HG02798 (cell line): ENCODE data around the gene FHOD3.

Source experiments
- ATAC-seq: cut with Tn5 transposase; IDR thresholded peaks from one replicate; pipeline ENCODE4 v1.9.1; 2021; ENCODE audit warnings: mild to moderate bottlenecking; ENCODE audit not compliant: unreplicated experiment, poor library complexity

The FHOD3 gene

GRCh38 chr18:36316246-36316645 is 18.7 kb downstream of the FHOD3 start:
- no peak for ATAC-seq

GRCh38 chr18:36321658-36322407 is 24.3 kb downstream of the FHOD3 start:
- no peak for ATAC-seq

GRCh38 chr18:36322408-36322728 is 24.9 kb downstream of the FHOD3 start:
- no peak for ATAC-seq

GRCh38 chr18:36322734-36323133 is 25.2 kb downstream of the FHOD3 start:
- ATAC-seq = no peak

- no peak for ATAC-seq
These were observed 25.9 kb downstream of the FHOD3 start for GRCh38 chr18:36323421-36323820.

GRCh38 chr18:36325846-36326245 is 28.3 kb downstream of the FHOD3 start:
- no peak for ATAC-seq

- ATAC-seq = no peak
These were observed 29.3 kb downstream of the FHOD3 start for GRCh38 chr18:36326771-36327170.

- no peak for ATAC-seq
These were observed 30.1 kb downstream of the FHOD3 start for GRCh38 chr18:36327352-36328316.

- peak; percentile 64 for ATAC-seq
These were observed 30.9 kb downstream of the FHOD3 start for GRCh38 chr18:36328385-36328858.

GRCh38 chr18:36328916-36329315 is 31.4 kb downstream of the FHOD3 start:
- ATAC-seq = no peak

GRCh38 chr18:36329684-36330434 is 32.3 kb downstream of the FHOD3 start:
- ATAC-seq = no peak

- ATAC-seq = no peak
These were observed 33.0 kb downstream of the FHOD3 start for GRCh38 chr18:36330435-36331052.

- ATAC-seq = no peak
These were observed 34.0 kb downstream of the FHOD3 start for GRCh38 chr18:36331521-36331971.

GRCh38 chr18:36333414-36333813 is 35.9 kb downstream of the FHOD3 start:
- ATAC-seq = no peak

GRCh38 chr18:36334798-36335197 is 37.3 kb downstream of the FHOD3 start:
- no peak for ATAC-seq

GRCh38 chr18:36335476-36336279 is 38.2 kb downstream of the FHOD3 start:
- ATAC-seq = no peak

GRCh38 chr18:36337679-36338402 is 40.3 kb downstream of the FHOD3 start:
- no peak for ATAC-seq

GRCh38 chr18:36338403-36338933 is 41.0 kb downstream of the FHOD3 start:
- no peak for ATAC-seq
